SH-SY5Y (cell line): ENCODE measurements around the gene TRIM47.

Experiments
- GATA2 ChIP-seq: IDR thresholded peaks from 2 replicates; pipeline ENCODE4 v1.6.1; 2011; ENCODE audit warnings: mild to moderate bottlenecking, low read depth, low read length
- GATA3 ChIP-seq: IDR thresholded peaks from 2 replicates; pipeline ENCODE4 v1.6.1; 2011; ENCODE audit warnings: low read depth, mild to moderate bottlenecking, low read length, moderate library complexity

DNA sequence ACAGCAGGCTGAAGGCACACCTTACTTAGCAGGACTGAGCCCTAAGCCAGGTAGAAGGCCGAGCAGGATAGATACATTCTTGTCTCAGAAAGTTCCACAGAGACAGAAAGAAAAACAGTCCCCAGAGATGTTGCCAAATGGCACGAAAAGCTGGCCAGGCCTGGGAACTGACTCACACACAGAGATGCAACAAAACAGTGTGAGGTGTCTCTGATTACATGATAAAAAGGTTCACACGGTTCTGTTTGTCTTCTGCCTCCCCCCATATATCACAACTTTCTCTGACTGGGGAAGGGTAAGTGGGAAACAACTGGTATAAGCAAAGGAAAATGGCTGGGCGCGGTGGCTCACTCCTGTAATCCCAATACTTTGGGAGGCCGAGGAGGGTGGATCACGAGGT, 24.9 kb downstream of the TRIM47 start:
- no peak for TF ChIP-seq GATA2
- TF ChIP-seq GATA3 = no peak
